ENCODE data around the gene PACRG. TPM values are rescaled to one million over a fixed set of nuclear protein-coding genes. Genes with fewer than 3 reads are reported as not detected.

Gene PACRG
- total and polyA plus RNA-seq, 2 donors (not counting 3 experiments of a cell fraction or from before 2014, with no cell fraction given) = 0.08 TPM; not detected in 1

GRCh38 chr6:163231356-163232014 lies 503.7 kb downstream of the PACRG start:
- intact Hi-C loops (cut with micrococcal nuclease) (no loop called here), dilution Hi-C loops (cut with MboI; ENCODE audit: extremely low pct_ligation_motif_present, low sequenced_read_pairs) (no loop called here)
- TF ChIP-seq POLR2AphosphoS5 (IDR thresholded peaks at IDR 0.05; ENCODE audit: insufficient read depth, low read depth, low read length) (no peak), EZH2 (IDR thresholded peaks at IDR 0.05; ENCODE audit: borderline replicate concordance, low read depth, low read length, severe bottlenecking) (no peak), FOS (IDR thresholded peaks at IDR 0.05; ENCODE audit: borderline replicate concordance, insufficient read depth, low read length) (no peak), GATA2 (IDR thresholded peaks at IDR 0.05; ENCODE audit: insufficient read depth, insufficient read length, low read depth, low read length) (no peak), MYC (IDR thresholded peaks at IDR 0.05; ENCODE audit: low read depth, low read length) (no peak), MAX (IDR thresholded peaks at IDR 0.05; ENCODE audit: insufficient read depth, insufficient read length) (no peak), POLR2A (IDR thresholded peaks at IDR 0.05; ENCODE audit: low read depth, low read length) (no peak), CTCF (IDR thresholded peaks at IDR 0.05; ENCODE audit: extremely low read depth in 1 of 2, insufficient read depth in 1 of 2, low read depth in 1 of 2, low read length in 2 of 2) (no peak), JUN (IDR thresholded peaks at IDR 0.05; ENCODE audit: borderline replicate concordance, insufficient read depth, insufficient read length, low read depth) (no peak)
- H3K4me3 ChIP-seq (replicated peaks in 1 of 3; ENCODE audit: insufficient read depth in 1 of 3, low read depth in 1 of 3, low read length in 3 of 3) = no peak overlapping the region
- no peaks in the 10 kb centered on the region for H3K79me2 ChIP-seq (ENCODE audit: control insufficient read depth, insufficient read depth, low read length)
- H3K4me2 ChIP-seq (ENCODE audit: insufficient read depth, low read length) = no peak overlapping the region
- H3K9me1 ChIP-seq (replicated peaks; ENCODE audit: control insufficient read depth, extremely low read depth, insufficient read depth, low read length) = no peaks in the 10 kb centered on the region
- H4K20me1 ChIP-seq (replicated peaks; ENCODE audit: control insufficient read depth, extremely low read depth, insufficient read depth, low read length) = no peaks in the 10 kb centered on the region
- no TSS peak for BruUV-seq (replicated peaks)
- FAIRE-seq = no peak
- no peak overlapping the region for H3K27ac ChIP-seq (ENCODE audit: insufficient read depth, low read depth, low read length)
- CTCF ChIA-PET = interaction anchor here (1.2 kb wide), 1 partner anchor 13 kb away, joined by 3 read pairs; no protein-coding TSS in a partner anchor
- H3K27me3 ChIP-seq (ENCODE audit: control insufficient read depth in 2 of 2, insufficient read depth in 2 of 2, low read length in 2 of 2) = peaks cover 2 to 3% of the 10 kb centered on the region in 2 experiments
- no peaks in the 10 kb centered on the region for H3K4me1 ChIP-seq (ENCODE audit: control insufficient read depth, extremely low read depth, insufficient read depth, low read length)
- H3K36me3 ChIP-seq (ENCODE audit: control insufficient read depth in 2 of 2, extremely low read depth in 1 of 2, insufficient read depth in 2 of 2, low read length in 2 of 2) = no peaks in the 10 kb centered on the region
- H3K9me3 ChIP-seq (replicated peaks; ENCODE audit: control insufficient read depth, insufficient read depth, low read length) = no peaks in the 10 kb centered on the region
- H3K9ac ChIP-seq (replicated peaks; ENCODE audit: extremely low read depth, insufficient read depth, low read length) = no peak overlapping the region
- no peak for DNase-seq (ENCODE audit: low read depth, low spot score)
- POLR2A ChIA-PET = no interaction called here
- H2AFZ ChIP-seq (ENCODE audit: low read depth, low read length) = no peak overlapping the region
